GM19395 (cell line): ENCODE data around the gene KRTAP5-5.
"Not testable (repeated sequence)": the region's sequence is repeated elsewhere in the genome, so short reads cannot be mapped to it uniquely, and the experiment has no call there.

Experiments used
- ATAC-seq: cut with Tn5 transposase; IDR thresholded peaks from one replicate; pipeline ENCODE4 v1.9.1; 2021; ENCODE audit warnings: mild to moderate bottlenecking, moderate library complexity; ENCODE audit not compliant: unreplicated experiment

KRTAP5-5 gene

DNA sequence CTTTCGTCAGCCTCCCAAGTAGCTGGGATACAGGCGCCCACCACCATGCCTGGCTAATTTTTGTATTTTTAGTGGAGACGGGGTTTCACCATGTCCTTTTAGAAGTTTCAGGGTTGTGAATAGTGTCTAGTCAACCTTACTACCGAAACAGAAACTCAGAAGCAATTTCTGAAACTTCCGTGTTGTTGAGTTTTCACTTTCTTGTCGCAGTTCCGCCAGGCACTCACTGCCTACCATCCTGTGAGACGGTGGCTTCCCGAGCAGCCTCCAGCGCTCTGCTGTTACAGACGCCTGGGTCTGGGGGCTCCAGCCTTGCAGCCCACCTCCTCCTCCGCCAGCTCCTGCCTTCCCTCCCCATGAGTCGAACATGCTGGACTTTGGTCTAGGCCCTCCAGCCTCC, 23.7 kb upstream of the KRTAP5-5 start:
- peak; percentile 97 for ATAC-seq

- ATAC-seq: not testable (repeated sequence)
Observed at GRCh38 chr11:1607156-1607845, 22.3 kb upstream of the KRTAP5-5 start.

- not testable (repeated sequence) for ATAC-seq
Observed at GRCh38 chr11:1607901-1608300, 21.7 kb upstream of the KRTAP5-5 start.

DNA sequence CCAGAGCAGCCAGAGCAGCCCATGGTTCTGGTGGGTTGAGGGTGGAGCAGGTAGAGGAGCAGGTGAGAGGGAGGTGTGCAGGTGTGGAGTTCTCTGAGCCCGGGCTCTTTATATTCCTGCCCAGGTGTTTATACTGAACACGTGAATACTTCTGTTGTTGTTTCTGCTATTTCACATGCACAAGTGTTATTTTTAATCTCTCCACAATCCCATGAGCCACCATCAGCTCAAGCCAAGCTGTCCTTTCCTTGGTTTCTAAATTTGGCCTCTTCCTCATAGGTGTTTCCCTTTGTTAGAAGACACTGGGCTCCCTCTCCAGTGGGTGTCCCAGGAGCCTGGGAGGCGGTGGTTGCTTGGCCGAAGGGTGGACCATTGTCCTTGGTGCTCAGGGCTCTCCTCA, 21.2 kb upstream of the KRTAP5-5 start, which contains the start of gene KRTAP5-3:
KRTAP5-3 (minus strand) TSS at position 101 of the 400 bp plus-strand sequence; CDS start at position 23, 78 bp downstream.
- ATAC-seq: no peak

- ATAC-seq: no peak
Observed at GRCh38 chr11:1618231-1618630, 11.3 kb upstream of the KRTAP5-5 start.

- no peak for ATAC-seq
Observed at GRCh38 chr11:1619449-1619848, 10.1 kb upstream of the KRTAP5-5 start.

DNA sequence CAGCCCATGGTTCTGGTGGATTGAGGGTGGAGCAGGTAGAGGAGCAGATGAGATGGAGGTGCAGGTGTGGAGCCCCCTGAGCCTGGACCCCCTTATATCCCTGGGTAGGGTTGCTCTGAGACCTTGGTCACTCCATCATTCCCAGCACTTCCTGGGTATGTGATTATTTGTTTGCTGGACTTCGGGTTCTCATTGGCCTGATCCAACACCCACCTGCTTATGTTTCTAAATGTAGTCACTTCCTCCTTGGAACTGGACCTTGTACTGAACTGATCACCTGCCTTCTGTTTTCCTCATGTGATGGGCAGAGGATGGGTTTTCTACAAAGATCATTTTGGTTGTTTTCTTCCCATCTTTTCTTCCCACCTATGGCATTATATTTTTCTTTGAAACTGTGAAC, 7.5 kb upstream of the KRTAP5-5 start, which contains the start of gene KRTAP5-4:
KRTAP5-4 (minus strand) TSS at position 53 of the 400 bp plus-strand sequence; CDS start at position 8, 45 bp downstream.
- ATAC-seq: no peak

GRCh38 chr11:1623716-1624115, 5.9 kb upstream of the KRTAP5-5 start:
- ATAC-seq: no peak

DNA sequence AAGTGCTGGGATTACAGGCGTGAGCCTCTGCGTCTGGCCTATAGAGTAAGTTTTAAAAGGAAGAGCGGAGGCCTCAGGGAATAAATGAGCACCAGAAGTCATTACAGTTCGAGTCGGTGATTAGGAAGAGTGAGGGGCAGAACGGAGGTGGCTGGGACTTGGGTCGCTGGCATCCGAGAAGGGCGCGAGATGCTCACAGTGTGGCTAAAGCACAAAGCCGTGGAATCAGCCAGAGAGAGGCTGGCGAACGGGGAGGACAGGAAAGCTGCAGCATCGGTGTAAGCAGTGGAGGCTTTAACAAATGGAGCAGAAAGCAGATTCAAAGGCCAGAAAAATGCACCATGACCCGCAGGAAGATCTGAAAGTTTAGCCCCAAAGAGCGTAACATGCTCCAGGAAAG, 5.0 kb upstream of the KRTAP5-5 start:
- no peak for ATAC-seq

DNA sequence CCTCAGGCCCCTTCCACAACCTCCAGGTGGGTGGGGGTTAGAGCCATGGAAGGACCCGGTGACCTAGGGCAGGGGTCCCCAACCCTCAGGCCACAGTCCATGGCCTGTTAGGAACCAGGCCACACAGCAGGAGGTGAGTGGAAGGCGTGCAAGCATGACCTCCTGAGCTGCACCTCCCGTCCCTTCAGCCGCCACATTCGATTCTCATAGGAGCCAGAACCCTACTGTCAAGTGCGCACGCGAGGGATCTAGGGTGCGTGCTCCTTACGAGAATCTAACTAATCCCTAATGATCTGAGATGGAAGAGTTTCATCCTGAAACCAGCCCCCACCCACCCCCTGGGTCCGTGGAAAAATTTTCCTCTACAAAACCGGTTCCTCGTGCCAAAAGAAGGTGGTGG, 4.0 kb upstream of the KRTAP5-5 start:
- no peak for ATAC-seq

DNA sequence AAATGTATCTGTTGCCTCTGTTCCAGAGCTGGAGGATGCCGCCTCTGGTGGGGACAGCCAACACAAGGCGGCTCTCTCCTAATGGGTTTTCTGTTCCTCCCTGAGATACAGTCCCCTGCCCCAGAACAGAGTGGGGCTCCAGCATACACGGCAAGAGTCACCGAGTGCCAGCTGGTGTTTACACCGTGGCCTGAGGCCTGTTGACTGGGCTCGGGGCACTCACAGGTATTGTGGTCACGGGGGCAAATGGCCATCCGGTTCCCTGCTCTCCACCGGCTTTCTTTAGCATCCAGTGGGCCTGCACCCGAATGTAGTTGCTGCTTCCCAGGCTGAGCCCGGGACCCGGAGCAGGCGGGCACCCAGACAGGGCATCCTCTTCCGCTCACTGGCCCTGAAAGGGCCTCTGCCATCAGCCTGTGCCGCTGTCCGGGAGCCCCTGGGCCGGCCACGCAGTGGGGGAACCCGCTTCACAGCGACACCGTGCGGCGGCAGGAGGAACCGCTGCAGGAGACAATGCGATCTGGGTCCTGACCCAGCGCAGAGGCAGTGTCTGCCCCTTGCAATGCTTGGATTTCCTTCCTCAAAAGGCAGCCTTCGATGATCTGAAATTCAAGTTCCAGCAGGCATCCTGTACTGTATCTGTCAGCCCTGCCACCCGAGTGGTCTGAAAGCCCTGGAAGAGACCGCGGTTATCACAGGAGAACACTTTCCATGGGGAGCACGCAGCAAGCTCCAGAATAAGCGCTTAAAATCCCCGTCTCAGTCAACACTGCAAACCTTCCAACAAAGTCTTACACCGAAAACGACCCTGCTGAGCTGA, 859 bp upstream of the KRTAP5-5 start:
- ATAC-seq: no peak

GRCh38 chr11:1630271-1630670, 696 bp downstream of the KRTAP5-5 start:
- no peak for ATAC-seq

DNA sequence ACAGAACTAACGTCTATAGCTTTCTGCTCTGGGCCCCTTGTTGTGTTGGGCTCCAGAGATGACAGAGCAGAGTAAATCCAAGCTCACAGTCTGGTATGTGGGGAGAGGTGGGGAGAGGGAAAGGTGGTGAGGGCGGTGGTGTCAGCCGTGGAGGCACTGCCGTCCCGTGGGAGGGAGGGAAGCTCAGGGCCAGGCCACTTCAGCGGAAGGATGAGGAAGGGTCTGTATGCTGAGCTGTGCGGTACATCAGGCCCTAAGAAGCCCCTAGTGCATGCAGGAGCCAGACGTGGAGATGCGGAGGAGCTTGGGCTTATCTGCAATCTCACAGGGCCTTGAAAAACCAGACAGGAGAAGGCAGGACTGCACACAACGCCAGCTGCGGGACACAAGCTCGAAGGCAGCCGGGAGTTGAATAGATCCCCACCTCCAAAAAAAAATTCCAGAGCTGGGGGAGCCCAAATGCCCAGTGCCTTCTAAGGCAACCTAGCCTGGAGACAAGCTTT, 1.5 kb downstream of the KRTAP5-5 start:
- no peak for ATAC-seq

DNA sequence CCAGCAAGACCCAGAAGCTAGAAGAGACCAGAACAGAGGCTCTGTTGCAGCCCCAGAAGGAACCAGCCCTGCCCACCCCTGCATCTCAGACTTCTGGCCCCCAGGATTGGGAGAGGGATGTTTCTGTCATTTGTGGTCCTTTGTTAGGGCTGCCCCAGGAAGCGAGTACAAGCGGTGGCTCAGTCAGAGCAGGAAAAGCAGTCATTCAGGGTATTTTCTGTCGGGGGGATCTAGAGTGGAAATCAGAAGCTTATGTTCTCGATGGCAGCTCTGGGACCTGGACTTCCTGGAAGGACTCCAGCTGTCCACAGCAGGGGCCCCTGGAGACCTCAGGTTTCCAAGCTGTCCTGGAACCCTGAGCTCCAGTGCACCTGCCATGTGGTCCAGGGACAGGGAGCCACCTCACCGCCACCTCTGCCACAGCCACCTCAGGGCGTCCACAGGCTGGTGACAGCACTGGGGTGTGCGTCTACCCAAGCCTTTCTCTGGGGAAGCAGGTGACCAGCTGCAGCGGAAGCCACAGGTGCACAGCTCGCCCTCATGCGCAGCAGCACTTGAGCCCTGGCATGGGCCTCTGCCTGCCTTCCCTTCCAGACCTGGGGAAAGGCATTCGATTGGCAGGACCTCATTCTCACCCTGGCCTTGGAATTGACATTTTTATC, 2.6 kb downstream of the KRTAP5-5 start:
- no peak for ATAC-seq

DNA sequence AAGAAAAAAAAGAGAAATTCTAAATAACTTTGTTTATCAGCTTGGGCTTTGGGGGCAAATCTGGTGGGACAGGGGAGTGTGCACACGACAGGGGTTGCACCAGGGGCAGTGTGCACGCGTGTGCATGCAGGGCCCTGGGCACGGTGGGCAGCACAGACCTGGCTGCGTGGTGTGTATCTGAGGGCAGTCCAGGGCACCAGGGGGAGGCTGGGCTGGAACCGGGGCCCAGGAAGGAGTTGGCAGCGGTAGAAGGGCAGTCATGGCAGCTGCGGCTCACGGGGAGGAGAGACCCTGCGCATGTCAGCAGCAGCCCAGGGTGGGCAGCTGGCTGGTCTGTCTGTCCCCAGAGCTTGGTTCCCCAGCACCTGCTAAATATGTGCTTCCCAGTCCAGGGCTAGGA, 4.3 kb downstream of the KRTAP5-5 start:
- ATAC-seq: no peak

DNA sequence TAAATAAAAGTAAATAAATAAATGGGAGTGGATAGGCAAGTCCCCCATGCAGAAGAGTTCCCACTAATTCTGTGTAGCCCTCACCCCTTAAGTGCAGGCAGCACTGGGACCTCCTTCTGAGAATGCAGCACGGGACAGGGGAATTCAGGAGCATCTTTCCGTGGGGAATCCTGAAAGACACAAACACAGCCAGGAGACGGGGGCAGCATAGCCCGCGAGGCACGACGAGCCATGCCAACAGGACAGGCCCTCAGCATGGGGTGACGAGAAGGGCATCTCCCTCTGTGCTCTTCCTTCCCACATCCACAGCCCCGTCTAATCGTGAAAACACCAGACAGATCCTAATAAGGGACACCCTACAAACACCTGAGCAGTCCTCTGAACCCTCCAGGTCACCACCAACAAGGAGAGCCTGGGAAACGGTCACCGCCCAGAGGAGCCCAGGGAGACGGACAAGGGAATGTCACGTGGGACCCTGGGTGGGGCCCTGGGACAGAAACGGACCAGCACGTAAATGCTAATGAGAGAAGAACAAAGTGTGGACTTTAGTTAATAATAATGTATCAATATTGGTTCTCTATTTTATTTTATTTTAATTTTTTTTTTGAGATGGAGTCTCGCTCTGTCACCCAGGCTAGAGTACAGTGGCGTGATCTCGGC, 6.8 kb downstream of the KRTAP5-5 start:
- ATAC-seq: no peak

GRCh38 chr11:1637628-1638027, 8.1 kb downstream of the KRTAP5-5 start:
- ATAC-seq: no peak

GRCh38 chr11:1638344-1638743, 8.8 kb downstream of the KRTAP5-5 start:
- ATAC-seq: no peak

DNA sequence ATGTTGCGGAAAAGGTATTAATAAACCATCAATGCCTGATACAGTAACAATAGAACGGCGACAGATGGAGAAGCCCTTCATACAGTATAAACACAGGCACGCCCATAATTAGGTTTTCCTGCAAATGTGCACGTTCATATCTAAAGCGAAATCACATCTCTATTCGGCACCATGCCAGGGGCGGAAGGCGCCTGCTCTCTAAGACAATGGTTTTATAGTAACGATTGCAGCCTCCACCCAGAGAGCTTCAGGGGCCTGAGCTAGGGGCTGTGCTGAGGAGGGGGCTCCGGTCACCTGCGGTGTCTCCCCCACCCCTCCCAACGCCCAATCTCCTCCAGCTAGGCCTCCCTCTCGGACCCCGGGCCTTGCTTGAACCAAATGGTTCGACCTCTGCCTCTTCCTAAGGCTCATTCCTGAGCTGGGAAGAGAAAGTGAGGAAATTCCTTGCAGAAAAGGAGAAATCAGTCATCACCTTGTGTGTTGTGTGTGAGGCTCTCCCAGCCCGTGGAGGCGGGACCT, 9.6 kb downstream of the KRTAP5-5 start:
- no peak for ATAC-seq

GRCh38 chr11:1639666-1640065, 10.1 kb downstream of the KRTAP5-5 start:
- no peak for ATAC-seq
